ENCODE measurements around the gene UQCC5.

GRCh38 chr3:52493232-52494017, 43.0 kb upstream of the UQCC5 start:
- TF ChIP-seq POLR2A (IDR thresholded peaks at IDR 0.05), result no peak
- TF ChIP-seq CTCF (IDR thresholded peaks at IDR 0.05), result no peak

Data from body of pancreas (tissue), 4 donors.